CD4-positive, alpha-beta T cell (primary cell): ENCODE data around the gene FAM167B. TPM values are rescaled to one million over a fixed set of nuclear protein-coding genes. Genes with fewer than 3 reads are reported as not detected.
A peak's percentile ranks its signal among the peaks of the same experiment; 100 is the strongest.
"Not testable (repeated sequence)": the region's sequence is repeated elsewhere in the genome, so short reads cannot be mapped to it uniquely, and the experiment has no call there.

Experiments used
- ATAC-seq: fragments of 200-7000 bp; cut with Tn5 transposase; one replicate; pipeline ENCODE4 v1.10.0; 2022; ENCODE audit warnings: mild to moderate bottlenecking; ENCODE audit not compliant: poor library complexity
- CTCF ChIA-PET: fragments of 350-600 bp; sonication (Branson Sonifier 250); formaldehyde crosslinking; loops from one replicate; lab custom pipeline; 2021; ENCODE audit warnings: antibody characterized with exemption, inconsistent platforms; lab: Charles Lee
- POLR2A ChIA-PET: fragments of 350-600 bp; sonication (Branson Sonifier 250); formaldehyde crosslinking; loops from one replicate; lab custom pipeline; 2021; ENCODE audit warnings: antibody characterized with exemption, inconsistent platforms; lab: Charles Lee
- DNase-seq, 14 experiments: peaks; one replicate each; pipeline ENCODE4 v3.0.0-alpha.2; 2013 to 2020; ENCODE audit warnings: mixed read lengths in 2 of 14
- H3K27ac ChIP-seq, 2 donors: one replicate each; pipeline versions ENCODE4 v1.5.1 to v1.7.0; 2013; ENCODE audit warnings: low read length in 2 of 2, low read depth in 1 of 2, mild to moderate bottlenecking in 1 of 2
- H3K27me3 ChIP-seq, 2 experiments: 1 replicate in 1 of 2; 2 replicates in 1 of 2; pipeline versions ENCODE4 v1.6.1 to v1.7.0; 2013; ENCODE audit warnings: low read length in 2 of 2, control low read depth in 1 of 2, mild to moderate bottlenecking in 1 of 2, moderate library complexity in 1 of 2; ENCODE audit not compliant: insufficient read depth in 2 of 2, control insufficient read depth in 1 of 2
- H3K36me3 ChIP-seq: one replicate; pipeline ENCODE4 v1.6.1; 2013; ENCODE audit warnings: low read length, control low read depth; ENCODE audit not compliant: insufficient read depth
- H3K4me1 ChIP-seq: one replicate; pipeline ENCODE4 v1.6.1; 2013; ENCODE audit warnings: low read length, control low read depth; ENCODE audit not compliant: insufficient read depth
- H3K4me3 ChIP-seq: one replicate; pipeline ENCODE4 v1.5.1; 2013; ENCODE audit warnings: mild to moderate bottlenecking, low read length, moderate library complexity
- H3K9me3 ChIP-seq, 2 experiments: 1 replicate in 1 of 2; 2 replicates in 1 of 2; pipeline versions ENCODE4 v1.6.1 to v1.7.0; 2013; ENCODE audit warnings: low read length in 2 of 2, mild to moderate bottlenecking in 2 of 2, control low read depth in 1 of 2, moderate library complexity in 1 of 2; ENCODE audit not compliant: control insufficient read depth in 1 of 2, insufficient read depth in 1 of 2
- H3K27ac Mint-ChIP-seq: one replicate; pipeline ENCODE4 v1.8.0; 2020; ENCODE audit warnings: mixed read lengths
- H3K27me3 Mint-ChIP-seq: one replicate; pipeline ENCODE4 v1.8.0; 2021; ENCODE audit warnings: mixed read lengths
- H3K36me3 Mint-ChIP-seq: one replicate; pipeline ENCODE4 v1.8.0; 2021; ENCODE audit warnings: low read depth, mixed read lengths
- H3K4me1 Mint-ChIP-seq: one replicate; pipeline ENCODE4 v1.8.0; 2021; ENCODE audit warnings: low read depth, mixed read lengths
- H3K4me3 Mint-ChIP-seq: one replicate; pipeline ENCODE4 v1.8.0; 2020; ENCODE audit warnings: mild to moderate bottlenecking, mixed read lengths
- H3K9me3 Mint-ChIP-seq: one replicate; pipeline ENCODE4 v1.8.0; 2020; ENCODE audit warnings: mixed read lengths
- CTCF ChIP-seq: fragments of 200-600 bp; IDR thresholded peaks from one replicate; pipeline ENCODE4 v1.8.0; 2022; ENCODE audit warnings: antibody characterized with exemption, mild to moderate bottlenecking
- intact Hi-C, 2 experiments: fragments of 100-400 bp; cut with DNase I in 1 of 2; cut with micrococcal nuclease in 1 of 2; formaldehyde crosslinking; loops; one replicate each; pipeline versions ENCODE4 v1.15.1 to v1.9.0; 2023 to 2025; cut with DNase I, micrococcal nuclease
- total RNA-seq, 174 experiments: library from RNA in 2 of 174; stranded (reverse) in 2 of 174; gene quantifications; one replicate each; pipeline ENCODE4 v1.2.3 and lab custom pipeline; 2021 to 2026

The FAM167B gene
- total RNA-seq, 2 experiments from 2014 or later, result 0.38 to 0.45 TPM

- peak within 1 kb of the TSS; percentile 100 for H3K4me3 Mint-ChIP-seq
- intact Hi-C loops, result loop anchor here in 1 of 2 experiments (1.0 to 5.0 kb wide), 6 partner anchors 17 to 185 kb away; partner anchors contain the start of genes CCDC28B, KPNA6 and LCK
- H3K27ac Mint-ChIP-seq, result peak within 1 kb of the TSS; percentile 92
- no peaks in the 10 kb centered on the region for H3K9me3 ChIP-seq
- H3K36me3 ChIP-seq, result peaks cover 17% of the 10 kb centered on the region
- ATAC-seq (peak; percentile 91), DNase-seq (peak; percentile 93 to 98 (median 96))
- ChIA-PET POLR2A (interaction anchor here (0.7 to 9.2 kb wide), 36 partner anchors 8 to 359 kb away, joined by 3 to 175 read pairs (median 6); partner anchors contain the start of genes BSDC1, CCDC28B, FAM167B and KHDRBS1), CTCF (interaction anchor here (0.8 to 3.2 kb wide), 10 partner anchors 11 to 76 kb away, joined by 3 to 27 read pairs (median 5); partner anchors contain the start of genes FAM167B and MARCKSL1)
- H3K27me3 ChIP-seq, result no peaks in the 10 kb centered on the region
- no peaks in the 10 kb centered on the region for H3K27me3 Mint-ChIP-seq
- peak within 1 kb of the TSS; percentile 98 for H3K4me3 ChIP-seq
- H3K36me3 Mint-ChIP-seq, result peaks cover 41% of the 10 kb centered on the region
- H3K27ac ChIP-seq, result peak within 1 kb of the TSS; percentile 81
- H3K4me1 Mint-ChIP-seq, result peaks cover 54% of the 10 kb centered on the region
- peaks cover 67% of the 10 kb centered on the region for H3K4me1 ChIP-seq
- no peak for TF ChIP-seq CTCF
- H3K9me3 Mint-ChIP-seq, result no peaks in the 10 kb centered on the region
Measured at GRCh38 chr1:32291708-32292538, 44.9 kb downstream of the FAM167B start, which contains the start of gene HDAC1. Gene HDAC1, plus strand, starts transcription at chr1:32292083. Its CDS starts 87 bp downstream, at chr1:32292170.

- H3K27me3 Mint-ChIP-seq, H3K27ac ChIP-seq, H3K4me3 ChIP-seq, H3K9me3 Mint-ChIP-seq, H3K9me3 ChIP-seq, H3K27me3 ChIP-seq, CTCF ChIA-PET, POLR2A ChIA-PET, H3K4me3 Mint-ChIP-seq, DNase-seq, ATAC-seq: not testable (repeated sequence)
- Mint-ChIP-seq H3K4me1 (peaks cover 70% of the 10 kb centered on the region), H3K27ac (peak overlapping the region; percentile 56), H3K36me3 (peaks cover 54% of the 10 kb centered on the region)
- intact Hi-C loops, result loop anchor here in 1 of 2 experiments (5.0 kb wide), 1 partner anchor 54 kb away; no protein-coding TSS in a partner anchor
- Histone ChIP-seq H3K36me3 (peaks cover 39% of the 10 kb centered on the region), H3K4me1 (peaks cover 65% of the 10 kb centered on the region)
Measured at GRCh38 chr1:32298211-32298610, 51.2 kb downstream of the FAM167B start.

Other genes starting within 250 kb of the FAM167B start
- gene KHDRBS1, start 233.4 kb upstream of the FAM167B start, total RNA-seq, result 10 to 100 TPM; 91.6 to 94.2 TPM
- 1 to 10 TPM; 7.2 to 7.9 TPM for gene TMEM39B, start 174.3 kb upstream of the FAM167B start, total RNA-seq
- 10 to 100 TPM; 47.1 to 47.8 TPM for gene KPNA6, start 139.2 kb upstream of the FAM167B start, total RNA-seq
- gene TXLNA, start 67.5 kb upstream of the FAM167B start, total RNA-seq, result 1 to 10 TPM; 6.3 to 6.4 TPM
- 1 to 10 TPM; 4.0 to 5.7 TPM for gene CCDC28B, start 46.6 kb upstream of the FAM167B start, total RNA-seq
- gene IQCC, start 41.6 kb upstream of the FAM167B start, total RNA-seq, result 1 to 10 TPM; 2.4 to 3.2 TPM
- gene DCDC2B, start 38.1 kb upstream of the FAM167B start, total RNA-seq, result under 1 TPM in 1 of 2 experiments, not detected in 1; 0.14 TPM
- 10 to 100 TPM; 11.5 to 12.8 TPM for gene TMEM234, start 24.9 kb upstream of the FAM167B start, total RNA-seq
- gene EIF3I, start 24.8 kb upstream of the FAM167B start, total RNA-seq, result 100 to 1,000 TPM; 103 to 110 TPM
- gene LCK, start 4.0 kb downstream of the FAM167B start, total RNA-seq, result 100 to 1,000 TPM; 187 to 188 TPM
- gene HDAC1, start 44.9 kb downstream of the FAM167B start, total RNA-seq, result 10 to 100 TPM; 56.9 to 61.0 TPM
- 10 to 100 TPM; 23.4 to 23.6 TPM for gene MARCKSL1, start 89.0 kb downstream of the FAM167B start, total RNA-seq
- 10 to 100 TPM; 38.0 to 38.6 TPM for gene FAM229A, start 115.3 kb downstream of the FAM167B start, total RNA-seq
- under 1 TPM in 1 of 2 experiments, not detected in 1; 0.98 TPM for gene TSSK3, start 115.3 kb downstream of the FAM167B start, total RNA-seq
- 100 to 1,000 TPM; 186 to 190 TPM for gene BSDC1, start 147.2 kb downstream of the FAM167B start, total RNA-seq
- gene ZBTB8B, start 217.8 kb downstream of the FAM167B start, total RNA-seq, result not detected